OCI-LY7 (cell line): ENCODE data around the gene EIF4E3. TPM values are rescaled to one million over a fixed set of nuclear protein-coding genes. Genes with fewer than 3 reads are reported as not detected.

Experiments
- BruUV-seq: library from RNA; stranded (reverse); fragments of 400-500 nt; replicated peaks from 2 replicates; lab custom pipeline; 2021; lab: Mats Ljungman, UMichigan
- CTCF ChIA-PET: fragments of 300-600 bp; sonication (Branson Sonifier 250); formaldehyde crosslinking; loops from one replicate; lab custom pipeline; 2022; ENCODE audit warnings: antibody characterized with exemption; ENCODE audit not compliant: unreplicated experiment; lab: Charles Lee
- POLR2A ChIA-PET: fragments of 300-600 bp; sonication (Branson Sonifier 250); formaldehyde crosslinking; loops from one replicate; lab custom pipeline; 2022; ENCODE audit warnings: antibody characterized with exemption; lab: Charles Lee
- DNase-seq: peaks from one replicate; pipeline ENCODE4 v3.0.0-alpha.2; 2015; ENCODE audit warnings: low spot score
- H2AFZ ChIP-seq: fragments of 200-600 bp; sonication (generic), shearing (Covaris generic); 2 replicates; pipeline ENCODE4 v1.6.1; 2014; ENCODE audit warnings: mild to moderate bottlenecking, antibody characterized with exemption, low read length, moderate library complexity
- H3K27ac ChIP-seq: fragments of 200-600 bp; sonication (generic); 2 replicates; pipeline ENCODE4 v1.5.1; 2014; ENCODE audit warnings: mixed run types, low read depth, mild to moderate bottlenecking, moderate library complexity, low read length, inconsistent platforms; ENCODE audit not compliant: poor library complexity, severe bottlenecking
- H3K36me3 ChIP-seq: fragments of 200-600 bp; sonication (generic); 2 replicates; pipeline ENCODE4 v1.6.1; 2014; ENCODE audit warnings: mild to moderate bottlenecking, antibody characterized with exemption, low read length, moderate library complexity, mixed read lengths; ENCODE audit not compliant: insufficient read depth
- H3K4me1 ChIP-seq: fragments of 200-600 bp; sonication (generic); 2 replicates; pipeline ENCODE4 v1.5.1; 2014; ENCODE audit warnings: mild to moderate bottlenecking, low read length; ENCODE audit not compliant: insufficient read depth, poor library complexity, severe bottlenecking
- H3K4me2 ChIP-seq: fragments of 200-600 bp; sonication (generic); 2 replicates; pipeline ENCODE4 v1.6.1; 2014; ENCODE audit warnings: mild to moderate bottlenecking, low read length
- H3K4me3 ChIP-seq: fragments of 200-600 bp; sonication (generic); 2 replicates; pipeline ENCODE4 v1.5.1; 2014; ENCODE audit warnings: mild to moderate bottlenecking, low read depth, low read length; ENCODE audit not compliant: poor library complexity, severe bottlenecking
- H3K79me2 ChIP-seq: fragments of 200-600 bp; sonication (generic); 2 replicates; pipeline ENCODE4 v1.6.1; 2016; ENCODE audit warnings: low read depth, mild to moderate bottlenecking, low read length, moderate library complexity, mixed read lengths; ENCODE audit not compliant: insufficient read depth
- H3K9me2 ChIP-seq: fragments of 200-600 bp; sonication (generic); 2 replicates; pipeline ENCODE4 v1.6.1; 2016; ENCODE audit warnings: mild to moderate bottlenecking, low read length, mixed read lengths; ENCODE audit not compliant: insufficient read depth
- H3K9me3 ChIP-seq: fragments of 200-600 bp; sonication (generic); 2 replicates; pipeline ENCODE4 v1.6.1; 2014; ENCODE audit warnings: mild to moderate bottlenecking, mixed run types, low read length, mixed read lengths
- H4K20me1 ChIP-seq: fragments of 200-600 bp; sonication (generic); 2 replicates; pipeline ENCODE4 v1.6.1; 2014; ENCODE audit warnings: mild to moderate bottlenecking, antibody characterized with exemption, low read length, moderate library complexity, mixed read lengths; ENCODE audit not compliant: insufficient read depth
- EZH2phosphoT487 ChIP-seq: fragments of 200-600 bp; sonication (generic); IDR thresholded peaks from 2 replicates; pipeline ENCODE4 v1.6.1; 2018; ENCODE audit warnings: low read depth, borderline replicate concordance, mild to moderate bottlenecking, mixed run types, antibody characterized with exemption, low read length, moderate library complexity, mixed read lengths
- intact Hi-C: fragments of 100-400 bp; cut with micrococcal nuclease; formaldehyde crosslinking; loops from one replicate; pipeline ENCODE4 v1.10.0; 2022; ENCODE audit not compliant: unreplicated experiment
- total RNA-seq, 2 experiments: library from RNA; depleted of rRNA in 1 of 2; stranded (reverse); fragments of >200 nt in 1 of 2; shearing (Covaris generic) in 1 of 2; gene quantifications; 2 replicates each; pipeline ENCODE4 v1.2.3, GENCODE V29; 2014 to 2022
- TF ChIP-seq, protein P1 (sequence below): fragments of 200-600 bp; sonication (generic); conservative IDR thresholded peaks from 2 replicates; pipeline ENCODE4 v1.5.1; 2014; ENCODE audit warnings: mild to moderate bottlenecking, antibody characterized with exemption, low read length, moderate library complexity, mixed read lengths

Gene EIF4E3
- total RNA-seq, 2 experiments from 2014 or later: not detected

DNA sequence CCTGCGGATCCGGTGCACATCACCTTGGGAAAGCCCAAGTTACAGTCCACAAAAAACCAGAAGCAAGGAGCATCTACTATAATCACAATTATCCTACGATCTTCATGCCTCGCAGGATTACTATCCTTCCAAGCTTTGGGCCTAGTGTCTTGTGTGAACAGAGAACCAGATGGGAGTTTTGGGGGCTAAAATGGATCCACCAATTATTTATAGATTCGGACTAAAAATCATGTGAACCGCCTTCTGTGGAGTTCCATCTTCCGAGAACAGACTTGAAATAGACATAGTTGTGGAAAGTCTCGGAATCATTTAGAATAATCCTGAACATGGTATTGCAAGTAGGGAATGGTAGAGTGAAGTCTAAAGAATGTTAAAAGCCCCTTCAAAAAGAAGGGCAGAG lies 70.1 kb downstream of the EIF4E3 start:
- no peak for TF ChIP-seq EZH2phosphoT487
- TF ChIP-seq, protein P1, sequence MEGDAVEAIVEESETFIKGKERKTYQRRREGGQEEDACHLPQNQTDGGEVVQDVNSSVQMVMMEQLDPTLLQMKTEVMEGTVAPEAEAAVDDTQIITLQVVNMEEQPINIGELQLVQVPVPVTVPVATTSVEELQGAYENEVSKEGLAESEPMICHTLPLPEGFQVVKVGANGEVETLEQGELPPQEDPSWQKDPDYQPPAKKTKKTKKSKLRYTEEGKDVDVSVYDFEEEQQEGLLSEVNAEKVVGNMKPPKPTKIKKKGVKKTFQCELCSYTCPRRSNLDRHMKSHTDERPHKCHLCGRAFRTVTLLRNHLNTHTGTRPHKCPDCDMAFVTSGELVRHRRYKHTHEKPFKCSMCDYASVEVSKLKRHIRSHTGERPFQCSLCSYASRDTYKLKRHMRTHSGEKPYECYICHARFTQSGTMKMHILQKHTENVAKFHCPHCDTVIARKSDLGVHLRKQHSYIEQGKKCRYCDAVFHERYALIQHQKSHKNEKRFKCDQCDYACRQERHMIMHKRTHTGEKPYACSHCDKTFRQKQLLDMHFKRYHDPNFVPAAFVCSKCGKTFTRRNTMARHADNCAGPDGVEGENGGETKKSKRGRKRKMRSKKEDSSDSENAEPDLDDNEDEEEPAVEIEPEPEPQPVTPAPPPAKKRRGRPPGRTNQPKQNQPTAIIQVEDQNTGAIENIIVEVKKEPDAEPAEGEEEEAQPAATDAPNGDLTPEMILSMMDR: no peak
- no peak overlapping the region for H3K4me2 ChIP-seq
- no peak overlapping the region for H3K4me3 ChIP-seq
- DNase-seq: no peak
- H3K27ac ChIP-seq: no peak overlapping the region
- ChIA-PET CTCF (no interaction called here), POLR2A (interaction anchor here (0.5 to 2.0 kb wide), 4 partner anchors 11 to 656 kb away, joined by 3 to 7 read pairs (median 4); no protein-coding TSS in a partner anchor)
- H2AFZ ChIP-seq: no peak overlapping the region
- BruUV-seq: no TSS peak
- H3K9me2 ChIP-seq: no peaks in the 10 kb centered on the region
- intact Hi-C loops: loop anchor here (10.0 kb wide), 2 partner anchors 140 to 260 kb away; no protein-coding TSS in a partner anchor
- no peaks in the 10 kb centered on the region for H3K36me3 ChIP-seq
- H3K9me3 ChIP-seq: no peaks in the 10 kb centered on the region
- H4K20me1 ChIP-seq: no peaks in the 10 kb centered on the region
- H3K79me2 ChIP-seq: no peaks in the 10 kb centered on the region
- peaks cover 39% of the 10 kb centered on the region for H3K4me1 ChIP-seq

DNA sequence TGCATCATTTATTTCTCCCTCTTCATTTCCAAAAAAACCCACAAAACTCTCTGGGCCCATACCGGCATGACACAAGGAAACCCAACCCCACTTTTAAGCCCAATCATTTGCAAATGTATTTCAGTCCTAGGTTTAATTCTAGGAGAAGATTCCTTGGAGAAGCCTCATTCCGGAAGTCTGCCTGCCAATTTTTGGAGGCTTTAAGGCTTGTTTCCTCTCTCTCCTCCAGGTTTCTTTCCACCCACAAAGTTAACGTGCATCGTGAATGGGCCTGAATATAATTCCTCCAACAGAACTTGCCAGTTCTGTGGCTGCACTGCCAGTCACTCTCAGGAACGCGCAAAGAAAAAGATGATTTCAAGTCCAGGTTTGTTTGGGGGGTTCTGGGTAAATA lies 71.8 kb downstream of the EIF4E3 start:
- BruUV-seq: no TSS peak
- CTCF ChIA-PET: no interaction called here
- Histone ChIP-seq H3K4me1 (peaks cover 23% of the 10 kb centered on the region), H3K79me2 (no peaks in the 10 kb centered on the region), H3K4me2 (no peak overlapping the region), H3K9me2 (no peaks in the 10 kb centered on the region), H3K27ac (no peak overlapping the region), H3K4me3 (no peak overlapping the region), H3K36me3 (no peaks in the 10 kb centered on the region), H4K20me1 (no peaks in the 10 kb centered on the region), H2AFZ (no peak overlapping the region), H3K9me3 (no peaks in the 10 kb centered on the region)
- no peak for DNase-seq
- POLR2A ChIA-PET: no interaction called here
- TF ChIP-seq, protein P1: no peak
- no peak for TF ChIP-seq EZH2phosphoT487
- intact Hi-C loops: loop anchor here (2.0 to 10.0 kb wide), 7 partner anchors 69 to 1581 kb away; no protein-coding TSS in a partner anchor

DNA sequence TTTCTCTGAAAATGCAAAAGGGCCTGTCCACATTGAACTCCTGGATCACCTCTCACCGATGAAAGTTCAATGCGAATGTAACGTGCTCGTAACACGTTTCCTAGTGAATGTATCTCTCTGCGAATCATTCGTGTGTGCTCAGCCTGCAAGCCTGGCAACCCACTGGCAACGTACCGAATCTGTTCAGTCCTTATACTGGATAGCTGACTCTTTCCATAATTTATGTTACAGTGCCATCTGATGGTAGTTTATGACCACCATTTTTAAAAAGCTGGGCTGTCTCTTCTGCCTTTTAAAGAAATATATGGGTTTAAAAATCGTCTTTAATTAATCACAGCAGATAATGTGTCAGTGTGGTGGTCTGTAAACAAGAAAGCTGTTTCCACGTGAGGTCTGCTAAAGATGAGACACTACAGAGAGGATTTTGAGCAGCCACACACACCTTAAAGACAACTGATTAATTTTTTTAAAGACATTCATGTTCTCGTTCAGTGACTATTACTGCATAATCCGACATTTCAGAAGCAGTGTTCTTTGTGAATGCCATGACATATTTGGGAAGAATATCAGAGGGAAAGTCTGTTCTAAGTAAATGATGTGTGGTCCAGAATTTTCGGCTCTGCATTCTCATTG lies 72.3 kb downstream of the EIF4E3 start:
- ChIA-PET CTCF (no interaction called here), POLR2A (no interaction called here)
- no peak overlapping the region for H3K4me2 ChIP-seq
- H3K9me2 ChIP-seq: no peaks in the 10 kb centered on the region
- peaks cover 18% of the 10 kb centered on the region for H3K4me1 ChIP-seq
- H3K4me3 ChIP-seq: no peak overlapping the region
- no TSS peak for BruUV-seq
- no peaks in the 10 kb centered on the region for H3K36me3 ChIP-seq
- TF ChIP-seq EZH2phosphoT487: no peak
- TF ChIP-seq, protein P1: peak; percentile 92
- no peaks in the 10 kb centered on the region for H4K20me1 ChIP-seq
- intact Hi-C loops: loop anchor here (1.0 to 10.0 kb wide), 8 partner anchors 68 to 1581 kb away; no protein-coding TSS in a partner anchor
- no peak overlapping the region for H2AFZ ChIP-seq
- H3K27ac ChIP-seq: no peak overlapping the region
- DNase-seq: peak; percentile 71
- H3K79me2 ChIP-seq: no peaks in the 10 kb centered on the region
- H3K9me3 ChIP-seq: no peaks in the 10 kb centered on the region
